GM11168 (cell line): ENCODE measurements around the gene KCNG4.
"Not testable (repeated sequence)": the region's sequence is repeated elsewhere in the genome, so short reads cannot be mapped to it uniquely, and the experiment has no call there.

Experiments used
- in situ Hi-C: fragments of 300-500 bp; cut with MboI; formaldehyde crosslinking; loops from one replicate; pipeline ENCODE4 v1.12.0; 2022; ENCODE audit warnings: low sequenced_read_pairs; ENCODE audit not compliant: unreplicated experiment

Gene KCNG4

GRCh38 chr16:84237994-84238750 lies 1.6 kb downstream of the KCNG4 start:
- in situ Hi-C loops: no loop called here

- in situ Hi-C loops: no loop called here
Measured at GRCh38 chr16:84236671-84237070, 3.1 kb downstream of the KCNG4 start.

- in situ Hi-C loops: no loop called here
Measured at GRCh38 chr16:84234321-84235241, 5.2 kb downstream of the KCNG4 start.

- in situ Hi-C loops: no loop called here
Measured at GRCh38 chr16:84233748-84234147, 6.1 kb downstream of the KCNG4 start.

- in situ Hi-C loops: no loop called here
Measured at GRCh38 chr16:84232969-84233368, 6.8 kb downstream of the KCNG4 start.

- in situ Hi-C loops: no loop called here
Measured at GRCh38 chr16:84232060-84232459, 7.8 kb downstream of the KCNG4 start.

GRCh38 chr16:84229471-84229870 lies 10.3 kb downstream of the KCNG4 start:
- in situ Hi-C loops: no loop called here

- in situ Hi-C loops: no loop called here
Measured at GRCh38 chr16:84228256-84228838, 11.5 kb downstream of the KCNG4 start.

GRCh38 chr16:84227548-84227947 lies 12.3 kb downstream of the KCNG4 start:
- in situ Hi-C loops: no loop called here

GRCh38 chr16:84226026-84226425 lies 13.8 kb downstream of the KCNG4 start:
- in situ Hi-C loops: no loop called here

GRCh38 chr16:84225571-84225970 lies 14.2 kb downstream of the KCNG4 start:
- in situ Hi-C loops: no loop called here

GRCh38 chr16:84225126-84225525 lies 14.7 kb downstream of the KCNG4 start:
- in situ Hi-C loops: no loop called here

GRCh38 chr16:84224554-84224953 lies 15.3 kb downstream of the KCNG4 start:
- in situ Hi-C loops: no loop called here

- in situ Hi-C loops: no loop called here
Measured at GRCh38 chr16:84223456-84223855, 16.4 kb downstream of the KCNG4 start.

- in situ Hi-C loops: no loop called here
Measured at GRCh38 chr16:84220851-84221250, 19.0 kb downstream of the KCNG4 start.

GRCh38 chr16:84218956-84219355 lies 20.9 kb downstream of the KCNG4 start:
- in situ Hi-C loops: no loop called here

GRCh38 chr16:84218176-84218823 lies 21.5 kb downstream of the KCNG4 start:
- in situ Hi-C loops: no loop called here

- in situ Hi-C loops: not testable (repeated sequence)
Measured at GRCh38 chr16:84216144-84216543, 23.7 kb downstream of the KCNG4 start.

GRCh38 chr16:84215531-84215930 lies 24.3 kb downstream of the KCNG4 start:
- in situ Hi-C loops: no loop called here

- in situ Hi-C loops: no loop called here
Measured at GRCh38 chr16:84214451-84215066, 25.3 kb downstream of the KCNG4 start.
